Cardiac septum (tissue), 1 donor: ENCODE measurements around the gene SLC30A3. TPM values are rescaled to one million over a fixed set of nuclear protein-coding genes. Genes with fewer than 3 reads are reported as not detected.
A peak's percentile ranks its signal among the peaks of the same experiment; 100 is the strongest.

Source experiments
- DNase-seq: peaks from one replicate; pipeline ENCODE4 v3.0.0-alpha.2; 2020; ENCODE audit warnings: low spot score
- intact Hi-C: fragments of 100-400 bp; cut with DNase I; formaldehyde crosslinking; loops from one replicate; pipeline ENCODE4 v1.14.0; 2022
- total RNA-seq: library from RNA; stranded (reverse); fragmentation: NEBNext Ultra II Directional; extraction: Animal tissue kit (Norgen Biotek cat#: 25700); gene quantifications from one replicate; pipeline ENCODE4 v1.2.1, GENCODE V29; 2021
- donor health status: DM: no; HTN: no; CAD: no.

SLC30A3 gene
- total RNA-seq, 1 donor from 2014 or later, result 10.2 TPM

DNA sequence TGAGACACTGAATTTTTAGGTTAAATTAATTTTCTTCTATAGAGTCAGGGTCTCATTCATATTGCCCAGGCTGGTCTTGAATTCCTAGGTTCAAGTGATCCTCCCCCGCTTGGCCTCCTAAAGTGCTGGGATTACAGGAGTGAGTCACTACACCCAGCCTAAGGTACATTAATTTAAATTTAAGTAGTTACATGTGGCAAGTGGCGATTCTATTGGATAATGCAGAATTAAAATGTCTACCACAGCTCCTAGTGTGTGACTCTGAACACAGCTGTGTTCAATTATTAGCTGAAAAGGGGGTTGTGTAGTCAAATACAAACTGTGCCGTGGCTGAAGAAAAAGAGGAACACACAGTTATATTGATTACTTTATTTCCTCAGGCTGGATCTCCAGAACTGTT lies 47.9 kb downstream of the SLC30A3 start:
- intact Hi-C loops, result loop anchor here (5.0 kb wide), 1 partner anchor 118 kb away; no protein-coding TSS in a partner anchor
- no peak for DNase-seq

GRCh38 chr2:27212626-27213471 lies 50.0 kb downstream of the SLC30A3 start:
- DNase-seq, result no peak
- intact Hi-C loops, result loop anchor here (2.0 to 5.0 kb wide), 3 partner anchors 78 to 158 kb away; partner anchors contain the start of genes EIF2B4, PREB and SNX17

DNA sequence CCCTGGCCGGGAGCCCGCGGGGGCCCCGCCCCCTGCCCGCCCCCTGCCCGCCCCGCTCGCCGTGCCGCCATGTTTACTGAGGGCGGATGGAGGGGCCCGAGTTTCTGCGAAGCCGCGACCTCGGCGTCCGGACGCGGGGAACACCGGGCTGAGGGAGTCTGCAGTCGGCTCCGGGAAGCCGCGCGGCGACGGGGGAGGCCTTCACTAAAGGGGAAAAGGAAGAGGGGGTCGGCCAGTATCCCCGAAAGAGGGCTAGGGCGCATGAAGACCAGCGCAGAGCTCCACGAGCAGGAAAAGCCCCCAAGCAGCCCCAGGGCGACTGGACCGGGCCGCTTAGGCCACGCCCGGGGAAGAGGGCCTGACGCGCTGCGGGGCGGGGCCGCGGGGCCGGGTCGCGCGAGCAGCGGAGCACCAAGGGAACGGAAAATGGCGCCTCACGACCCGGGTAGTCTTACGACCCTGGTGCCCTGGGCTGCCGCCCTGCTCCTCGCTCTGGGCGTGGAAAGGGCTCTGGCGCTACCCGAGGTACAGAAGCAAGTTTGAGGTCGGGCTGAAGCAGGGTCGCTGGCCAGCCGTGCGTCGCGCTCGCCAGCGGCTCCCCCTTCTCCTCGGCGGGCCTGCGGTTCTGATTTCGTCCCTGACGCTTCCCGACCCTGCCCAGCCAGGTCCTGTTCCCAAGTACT lies 50.8 kb downstream of the SLC30A3 start, which contains the start of the genes ATRAID and SLC5A6:
ATRAID (plus strand) TSS at position 99 of the 683 bp plus-strand sequence; CDS start at position 427, 328 bp downstream.
SLC5A6 (minus strand) TSS at position 326 of the 683 bp plus-strand sequence. CDS start 4,618 bp downstream, outside the sequence.
- peak; percentile 95 for DNase-seq
- intact Hi-C loops, result loop anchor here (2.0 to 5.0 kb wide), 3 partner anchors 77 to 159 kb away; partner anchors contain the start of genes EIF2B4, PREB and SNX17

- DNase-seq, result no peak
- intact Hi-C loops, result loop anchor here (5.0 kb wide), 1 partner anchor 114 kb away; no protein-coding TSS in a partner anchor
Observed at GRCh38 chr2:27211241-27211942, 51.5 kb downstream of the SLC30A3 start.

DNA sequence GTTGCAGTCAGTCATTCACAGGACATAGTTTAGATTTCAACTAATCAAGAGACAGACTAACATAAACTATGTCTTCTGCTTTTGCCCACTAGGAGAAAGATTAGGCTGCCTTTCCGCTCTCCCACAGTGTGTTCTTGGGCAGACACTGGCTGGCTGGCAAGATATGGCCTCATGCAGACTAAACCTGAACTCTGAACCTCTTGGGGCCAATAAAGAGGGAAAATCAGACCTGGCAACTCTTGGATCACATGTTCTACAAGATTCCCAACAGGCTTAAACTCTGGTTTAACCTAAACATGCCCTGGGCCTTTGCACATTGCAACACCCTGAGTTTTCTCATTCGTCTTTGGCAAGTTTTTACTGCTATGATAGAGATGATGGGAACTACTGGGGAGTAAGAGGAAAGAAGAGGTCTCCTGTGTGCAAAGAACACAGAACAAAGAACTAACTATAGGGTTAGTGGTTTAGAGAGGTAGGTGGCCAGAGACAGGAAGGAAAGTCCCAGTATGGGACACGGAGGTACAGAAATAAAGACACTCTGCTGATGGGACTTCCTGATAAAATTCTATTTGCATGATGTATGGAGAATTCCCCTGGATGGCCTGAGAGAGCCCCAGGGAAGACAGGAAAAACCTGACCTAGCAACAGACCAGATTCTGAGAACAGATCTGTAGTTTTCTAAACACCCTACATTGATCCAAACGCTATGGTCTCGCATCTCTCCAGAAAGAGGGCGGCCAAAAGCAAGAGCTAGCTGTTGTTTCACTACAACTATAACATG lies 53.0 kb downstream of the SLC30A3 start:
- intact Hi-C loops, result loop anchor here (5.0 kb wide), 1 partner anchor 113 kb away; no protein-coding TSS in a partner anchor
- DNase-seq, result no peak

DNA sequence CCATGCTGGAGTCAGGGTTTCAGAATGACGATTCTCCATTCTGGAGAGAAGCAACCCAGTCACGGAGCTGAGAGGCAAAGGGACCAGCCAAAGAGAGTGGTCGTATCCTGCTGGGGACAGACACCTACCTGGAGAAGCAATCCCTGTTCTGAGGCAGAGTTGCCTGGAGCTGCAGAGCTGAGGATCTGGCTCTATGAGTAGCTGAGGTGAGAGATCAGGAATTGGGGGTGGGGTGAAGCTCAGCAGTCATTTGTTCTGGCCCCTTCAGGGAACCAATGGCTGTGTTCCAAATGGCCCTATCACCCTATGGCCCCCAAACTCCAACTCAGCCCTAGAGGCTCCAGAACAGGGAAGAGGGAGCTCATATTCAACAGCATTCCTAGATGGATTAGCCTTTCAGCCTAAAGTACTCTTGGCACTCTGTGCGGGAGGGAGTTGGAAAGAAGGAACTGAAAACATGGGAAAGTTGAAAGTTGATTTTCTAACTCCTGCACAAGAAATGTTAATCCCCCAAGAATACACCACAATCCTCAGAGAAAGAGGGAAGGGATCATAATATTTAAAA lies 54.3 kb downstream of the SLC30A3 start:
- intact Hi-C loops, result no loop called here
- DNase-seq, result no peak

DNA sequence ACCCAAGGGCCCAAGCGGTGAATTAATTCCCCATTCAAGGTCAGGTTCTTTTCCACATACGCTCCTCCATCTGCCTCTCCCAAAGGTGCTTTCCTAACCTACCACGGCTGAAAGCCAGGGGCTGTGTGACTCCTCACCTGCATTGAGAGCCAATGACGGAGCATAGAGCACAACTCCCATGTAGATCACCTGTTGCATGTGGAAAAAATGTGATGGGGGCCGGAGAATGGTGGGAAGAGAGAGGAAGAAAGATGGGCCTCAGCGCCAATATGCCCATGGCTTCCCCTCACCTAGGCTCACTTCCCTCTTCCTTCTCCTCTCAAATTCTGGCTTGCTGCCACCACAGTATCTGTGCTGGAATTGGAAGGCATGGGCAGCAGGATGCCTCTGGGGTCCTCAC lies 56.5 kb downstream of the SLC30A3 start:
- intact Hi-C loops, result no loop called here
- no peak for DNase-seq

DNA sequence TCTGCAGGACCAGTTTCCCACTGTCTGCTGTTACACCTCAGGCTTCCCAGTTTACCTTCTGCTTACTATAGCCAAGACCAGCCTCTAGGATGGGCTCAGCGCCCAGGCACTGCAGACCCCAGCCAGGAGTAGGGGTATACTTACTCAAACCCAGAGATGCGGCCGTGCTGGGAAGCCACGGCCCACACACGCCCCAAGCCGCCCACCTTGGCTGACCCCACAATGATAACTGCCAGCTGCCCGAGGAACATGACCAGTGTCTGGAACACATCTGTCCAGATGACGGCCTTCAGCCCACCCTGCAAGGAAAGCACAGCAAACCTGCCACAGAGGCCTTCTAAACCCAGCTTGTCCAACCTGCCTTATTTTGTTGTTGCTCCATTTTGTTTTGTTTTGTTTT lies 57.6 kb downstream of the SLC30A3 start:
- DNase-seq, result no peak
- intact Hi-C loops, result no loop called here

- intact Hi-C loops, result no loop called here
Observed at GRCh38 chr2:27204566-27204965, 58.3 kb downstream of the SLC30A3 start.

DNA sequence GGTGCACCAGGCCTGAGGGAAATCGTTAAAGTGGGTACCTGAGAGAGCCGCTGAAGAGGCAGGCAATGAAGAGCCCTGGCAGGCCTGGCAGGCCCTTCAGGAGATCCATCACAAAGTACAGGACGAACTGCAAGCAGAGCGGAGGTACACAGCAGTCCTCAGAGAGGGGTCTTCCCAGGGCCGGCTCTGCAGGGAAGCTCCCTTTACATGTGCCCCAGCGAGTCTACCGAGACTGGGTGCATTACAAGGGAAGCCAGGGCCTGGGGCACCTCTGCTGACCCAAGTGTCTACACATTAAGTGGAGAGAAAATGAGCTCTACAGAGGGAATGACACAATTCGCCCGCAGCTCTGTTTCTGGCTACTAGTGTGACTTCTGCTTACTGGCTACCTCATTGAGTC lies 59.1 kb downstream of the SLC30A3 start:
- no peak for DNase-seq
- intact Hi-C loops, result no loop called here

More at GRCh38 chr2:27204566-27204965, 58.3 kb downstream of the SLC30A3 start:
- no peak for DNase-seq

Other genes starting within 250 kb of the SLC30A3 start
- 40.3 TPM for gene TMEM214, start 230.1 kb downstream of the SLC30A3 start, total RNA-seq
- 11.7 TPM for gene AGBL5, start 211.4 kb downstream of the SLC30A3 start, total RNA-seq
- gene OST4, start 191.4 kb downstream of the SLC30A3 start, total RNA-seq, result 339 TPM
- gene EMILIN1, start 184.4 kb downstream of the SLC30A3 start, total RNA-seq, result 21.0 TPM
- 1.1 TPM for gene KHK, start 176.3 kb downstream of the SLC30A3 start, total RNA-seq
- gene CGREF1, start 143.9 kb downstream of the SLC30A3 start, total RNA-seq, result 0.48 TPM
- 1.1 TPM for gene ABHD1, start 139.2 kb downstream of the SLC30A3 start, total RNA-seq
- gene PREB, start 128.4 kb downstream of the SLC30A3 start, total RNA-seq, result 40.4 TPM
- gene PRR30, start 123.6 kb downstream of the SLC30A3 start, total RNA-seq, result not detected
- not detected for gene TCF23, start 114.0 kb downstream of the SLC30A3 start, total RNA-seq
- gene ATRAID, start 51.0 kb downstream of the SLC30A3 start, total RNA-seq, result 131 TPM
- 11.4 TPM for gene SLC5A6, start 50.8 kb downstream of the SLC30A3 start, total RNA-seq
- gene CAD, start 45.7 kb downstream of the SLC30A3 start, total RNA-seq, result 11.0 TPM
- 1.6 TPM for gene DNAJC5G, start 12.4 kb upstream of the SLC30A3 start, total RNA-seq
- 218 TPM for gene TRIM54, start 19.4 kb upstream of the SLC30A3 start, total RNA-seq
- 2.1 TPM for gene UCN, start 45.4 kb upstream of the SLC30A3 start, total RNA-seq
- 69.3 TPM for gene MPV17, start 60.0 kb upstream of the SLC30A3 start, total RNA-seq
- 23.9 TPM for gene GTF3C2, start 93.7 kb upstream of the SLC30A3 start, total RNA-seq
- 34.9 TPM for gene EIF2B4, start 107.3 kb upstream of the SLC30A3 start, total RNA-seq
- 80.3 TPM for gene SNX17, start 107.6 kb upstream of the SLC30A3 start, total RNA-seq
- gene ZNF513, start 117.7 kb upstream of the SLC30A3 start, total RNA-seq, result 10.6 TPM
- gene PPM1G, start 146.5 kb upstream of the SLC30A3 start, total RNA-seq, result 32.0 TPM
- gene NRBP1, start 165.6 kb upstream of the SLC30A3 start, total RNA-seq, result 64.6 TPM
- not detected for gene KRTCAP3, start 179.3 kb upstream of the SLC30A3 start, total RNA-seq
- gene IFT172, start 226.7 kb upstream of the SLC30A3 start, total RNA-seq, result 18.7 TPM
- 3.0 TPM for gene FNDC4, start 232.2 kb upstream of the SLC30A3 start, total RNA-seq
- gene GCKR, start 233.8 kb upstream of the SLC30A3 start, total RNA-seq, result not detected